T-helper 9 cell (primary cell): ENCODE measurements around the gene ALG10.
"Not testable (repeated sequence)": the region's sequence is repeated elsewhere in the genome, so short reads cannot be mapped to it uniquely, and the experiment has no call there.

Source experiments
- DNase-seq: peaks from one replicate; pipeline ENCODE4 v3.0.0-alpha.2; 2020
- total RNA-seq, 2 donors: gene quantifications; one replicate each; lab custom pipeline; 2026; lab: John Stamatoyannopoulos, UW

ALG10 gene, protein sequence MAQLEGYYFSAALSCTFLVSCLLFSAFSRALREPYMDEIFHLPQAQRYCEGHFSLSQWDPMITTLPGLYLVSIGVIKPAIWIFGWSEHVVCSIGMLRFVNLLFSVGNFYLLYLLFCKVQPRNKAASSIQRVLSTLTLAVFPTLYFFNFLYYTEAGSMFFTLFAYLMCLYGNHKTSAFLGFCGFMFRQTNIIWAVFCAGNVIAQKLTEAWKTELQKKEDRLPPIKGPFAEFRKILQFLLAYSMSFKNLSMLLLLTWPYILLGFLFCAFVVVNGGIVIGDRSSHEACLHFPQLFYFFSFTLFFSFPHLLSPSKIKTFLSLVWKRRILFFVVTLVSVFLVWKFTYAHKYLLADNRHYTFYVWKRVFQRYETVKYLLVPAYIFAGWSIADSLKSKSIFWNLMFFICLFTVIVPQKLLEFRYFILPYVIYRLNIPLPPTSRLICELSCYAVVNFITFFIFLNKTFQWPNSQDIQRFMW
- 9.2 to 12.0 reads per million in 2 donors for total RNA-seq

- peak; percentile 92 for DNase-seq
Observed at GRCh38 chr12:34022079-34022830, at the start of gene ALG10. TSS of gene ALG10 (plus strand) at chr12:34022496. CDS start at chr12:34022600, 104 bp downstream.

DNA sequence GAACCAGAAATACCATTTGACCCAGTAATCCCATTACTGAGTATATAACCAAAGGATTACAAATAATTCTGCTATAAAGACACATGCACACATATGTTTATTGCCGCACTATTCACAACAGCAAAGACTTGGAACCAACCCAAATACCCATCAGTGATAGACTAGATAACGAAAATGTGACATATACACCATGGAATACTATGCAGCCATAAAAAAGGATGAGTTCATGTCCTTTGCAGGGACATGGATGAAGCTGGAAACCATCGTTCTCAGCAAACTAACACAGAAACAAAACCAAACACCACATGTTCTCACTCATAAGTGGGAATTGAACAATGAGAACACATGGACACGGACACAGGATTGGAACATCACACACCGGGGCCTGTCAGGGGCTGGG is 49.4 kb upstream of the ALG10 start:
- DNase-seq, result not testable (repeated sequence)

DNA sequence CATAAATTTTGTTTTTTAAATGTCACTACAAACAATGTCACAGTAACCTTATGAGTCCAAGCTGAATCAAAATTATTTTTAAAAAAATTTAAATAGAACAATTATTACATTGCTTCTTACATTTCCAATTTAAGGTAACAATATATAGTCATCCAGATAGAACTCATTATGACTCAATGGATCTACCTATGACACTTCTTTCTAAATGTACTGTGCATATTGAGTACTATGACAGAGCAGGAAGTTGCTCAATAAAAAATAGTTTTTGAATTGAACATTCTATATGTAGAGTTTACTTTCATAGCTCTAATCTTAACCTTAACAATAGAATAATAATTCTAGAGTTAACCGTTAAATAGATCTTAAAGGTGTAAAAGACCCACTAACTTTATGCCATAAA is 44.4 kb upstream of the ALG10 start:
- no peak for DNase-seq

- no peak for DNase-seq
Observed at GRCh38 chr12:33988197-33988805, 34.0 kb upstream of the ALG10 start.

GRCh38 chr12:33988913-33989312 is 33.4 kb upstream of the ALG10 start:
- DNase-seq, result no peak

- no peak for DNase-seq
Observed at GRCh38 chr12:33994857-33995808, 27.2 kb upstream of the ALG10 start.

GRCh38 chr12:34008835-34009234 is 13.5 kb upstream of the ALG10 start:
- not testable (repeated sequence) for DNase-seq

GRCh38 chr12:34016361-34016760 is 5.9 kb upstream of the ALG10 start:
- no peak for DNase-seq

GRCh38 chr12:34021071-34021470 is 1.2 kb upstream of the ALG10 start:
- no peak for DNase-seq

DNA sequence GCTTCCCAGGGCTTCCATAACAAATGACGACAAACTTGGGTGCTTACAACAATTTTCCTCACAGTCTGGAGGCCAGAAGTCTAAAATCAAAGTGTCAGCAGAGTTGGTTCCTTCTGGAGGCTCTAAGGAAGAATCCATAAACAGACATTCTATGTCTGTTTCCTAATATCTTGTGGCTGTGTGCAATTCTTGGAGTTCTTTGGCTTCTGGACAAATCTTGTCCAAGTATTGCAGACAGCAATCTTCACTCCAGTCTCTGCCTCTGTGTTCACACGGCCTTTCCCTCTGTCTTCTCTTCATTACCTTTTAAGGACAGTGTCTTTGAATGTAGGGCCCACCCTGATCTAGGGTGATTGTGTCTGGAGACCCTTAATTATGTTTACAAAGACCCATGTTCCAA is 5.4 kb downstream of the ALG10 start:
- not testable (repeated sequence) for DNase-seq

GRCh38 chr12:34030591-34030990 is 8.3 kb downstream of the ALG10 start:
- no peak for DNase-seq

- DNase-seq, result no peak
Observed at GRCh38 chr12:34033628-34034296, 11.5 kb downstream of the ALG10 start.

DNA sequence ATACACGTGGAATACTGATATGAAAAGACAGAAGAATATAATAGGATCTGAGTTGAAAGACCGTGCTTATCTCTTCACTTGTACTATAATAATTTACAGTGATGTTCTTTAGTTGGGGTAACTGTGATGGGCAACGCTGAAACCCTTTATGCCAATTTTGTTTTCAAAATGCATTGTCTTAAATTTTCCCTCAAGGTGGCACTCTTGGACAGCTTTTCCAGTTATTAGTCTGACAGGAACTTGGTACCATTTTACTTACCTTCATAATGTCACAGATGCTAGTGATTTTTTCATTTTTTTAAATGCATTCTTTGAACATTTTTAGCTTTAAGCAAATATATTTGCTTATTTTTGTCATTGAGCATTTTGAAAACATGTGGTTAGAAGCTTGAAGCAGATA is 16.1 kb downstream of the ALG10 start:
- DNase-seq, result not testable (repeated sequence)

- no peak for DNase-seq
Observed at GRCh38 chr12:34046570-34046969, 24.3 kb downstream of the ALG10 start.

DNA sequence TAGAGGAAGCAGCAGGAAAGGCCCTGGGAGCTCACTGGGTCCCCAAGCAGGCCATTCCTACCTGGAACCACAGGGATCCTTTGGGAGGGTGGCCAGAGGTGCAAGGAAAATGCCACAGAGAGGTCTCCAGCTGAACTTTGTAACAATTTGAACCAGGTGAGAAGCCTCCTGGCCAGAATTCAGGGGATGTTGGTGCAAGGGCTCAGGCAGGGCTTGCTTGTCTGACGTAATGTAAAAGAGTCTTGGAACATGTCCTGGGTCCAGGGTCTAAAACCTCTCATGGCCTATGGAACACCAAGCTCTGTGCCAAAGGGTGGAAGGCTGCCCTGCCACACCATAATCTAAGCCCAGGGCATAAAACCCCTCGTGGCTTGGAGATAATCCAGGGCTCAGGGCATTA is 25.6 kb downstream of the ALG10 start:
- DNase-seq, result not testable (repeated sequence)

DNA sequence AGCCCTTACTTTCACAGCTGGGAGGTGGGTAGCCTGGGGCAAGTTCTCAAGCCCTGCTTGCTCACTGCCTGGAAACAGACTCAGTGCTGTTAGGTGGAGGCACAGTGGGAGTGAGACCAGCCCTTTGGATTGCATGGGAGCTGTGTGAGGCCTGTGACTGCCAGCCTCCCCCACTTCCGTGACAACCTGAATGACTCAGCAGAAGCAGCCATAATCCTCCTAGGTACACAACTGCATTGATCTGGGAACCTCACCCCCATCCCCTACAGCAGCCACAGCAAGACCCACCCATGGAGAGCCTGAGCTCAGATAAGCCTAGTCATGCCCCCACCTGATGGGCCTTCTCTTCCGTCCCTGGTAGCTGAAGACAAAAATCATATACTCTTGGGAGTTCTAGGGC is 26.4 kb downstream of the ALG10 start:
- no peak for DNase-seq

DNA sequence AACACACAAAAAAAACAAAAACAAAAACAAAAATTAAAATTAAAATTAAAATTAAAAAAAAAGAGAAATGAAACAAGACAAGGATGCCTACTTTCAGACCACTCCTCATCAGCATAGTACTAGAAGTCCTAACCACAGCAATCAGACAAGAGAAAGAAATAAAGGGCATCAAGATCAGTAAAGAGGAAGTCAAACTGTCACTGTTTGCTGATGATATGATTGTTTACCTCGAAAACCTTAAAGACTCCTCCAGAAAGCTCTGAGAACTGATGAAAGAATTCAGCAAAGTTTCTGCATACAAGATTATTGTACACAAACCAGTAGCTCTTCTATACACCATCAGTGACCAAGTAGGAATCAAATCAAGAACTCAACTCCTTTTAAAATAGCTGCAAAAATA is 29.2 kb downstream of the ALG10 start:
- no peak for DNase-seq

- DNase-seq, result no peak
Observed at GRCh38 chr12:34054938-34055337, 32.6 kb downstream of the ALG10 start.
